GM21360 (cell line): ENCODE data around the gene TIMP4.

ENCODE experiments used
- ATAC-seq: cut with Tn5 transposase; IDR thresholded peaks from one replicate; pipeline ENCODE4 v1.9.1; 2021; ENCODE audit warnings: mild to moderate bottlenecking, moderate library complexity; ENCODE audit not compliant: unreplicated experiment

Gene TIMP4

GRCh38 chr3:12107071-12107713 lies 51.5 kb downstream of the TIMP4 start:
- ATAC-seq: no peak
